Hematopoietic multipotent progenitor cell treated with erythropoietin and hydrocortisone succinate and interleukin-3 and kit ligand, for 4 days (in vitro differentiated cells): ENCODE results near the gene RAB15.
A peak's percentile ranks its signal among the peaks of the same experiment; 100 is the strongest.

Source experiments
- DNase-seq: peaks from one replicate; pipeline ENCODE4 v3.0.0-alpha.2; 2015

The RAB15 gene

DNA sequence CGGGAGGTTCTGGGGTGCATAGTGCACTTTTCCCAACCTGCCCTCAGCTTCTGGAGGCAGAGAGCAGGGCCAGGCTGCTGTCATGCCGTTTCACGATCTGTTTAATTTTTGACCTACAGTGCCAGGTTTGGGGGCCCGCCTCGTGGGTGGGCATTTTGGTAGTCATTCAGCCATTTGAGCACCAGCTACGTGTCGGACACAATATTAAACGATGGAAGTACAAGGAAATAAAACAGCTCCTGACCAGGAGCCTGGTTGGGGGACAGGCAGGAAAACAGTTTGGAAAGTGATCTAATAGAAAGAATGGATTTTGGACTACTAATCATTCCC lies 15.3 kb upstream of the RAB15 start:
- DNase-seq: no peak

DNA sequence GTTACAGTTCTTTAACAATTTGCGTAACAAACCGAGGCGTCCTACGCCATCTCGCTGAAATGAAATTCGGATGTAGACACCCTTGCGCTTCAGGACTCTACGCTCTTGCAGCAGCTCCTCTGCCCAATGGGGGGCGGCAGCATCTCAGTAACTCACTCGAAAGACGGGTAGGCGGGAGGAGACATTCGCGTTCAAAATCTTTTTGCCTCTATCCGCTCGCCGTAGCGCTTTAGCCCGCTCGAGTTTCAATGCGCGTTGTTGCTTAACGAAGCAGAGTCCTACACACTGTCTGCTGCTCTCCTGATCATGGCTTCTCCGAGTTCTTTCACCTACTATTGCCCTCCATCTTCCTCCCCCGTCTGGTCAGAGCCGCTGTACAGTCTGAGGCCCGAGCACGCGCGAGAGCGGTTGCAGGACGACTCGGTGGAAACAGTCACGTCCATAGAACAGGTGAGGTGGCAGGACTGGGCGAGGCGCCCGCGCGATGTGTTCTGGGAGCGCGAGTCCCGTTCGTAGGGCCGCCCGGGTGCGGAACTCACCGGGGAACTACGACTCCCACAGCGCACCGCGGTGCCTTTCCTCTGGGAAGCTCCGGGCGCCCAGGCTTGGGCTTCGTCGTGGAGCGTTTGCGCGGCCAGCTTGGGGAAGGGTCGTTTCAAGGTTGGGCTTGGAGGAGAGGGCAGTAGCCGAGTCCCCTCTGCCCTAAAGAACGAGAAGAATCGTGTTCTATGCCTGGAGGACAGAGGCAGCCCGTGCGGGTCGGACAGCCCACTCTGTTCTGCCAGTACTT lies 14.7 kb upstream of the RAB15 start, which contains the start of gene FNTB:
TSS of gene FNTB (plus strand) at position 248 of the 790 bp plus-strand sequence. CDS start at position 307, 59 bp downstream.
- peak; percentile 99 for DNase-seq

DNA sequence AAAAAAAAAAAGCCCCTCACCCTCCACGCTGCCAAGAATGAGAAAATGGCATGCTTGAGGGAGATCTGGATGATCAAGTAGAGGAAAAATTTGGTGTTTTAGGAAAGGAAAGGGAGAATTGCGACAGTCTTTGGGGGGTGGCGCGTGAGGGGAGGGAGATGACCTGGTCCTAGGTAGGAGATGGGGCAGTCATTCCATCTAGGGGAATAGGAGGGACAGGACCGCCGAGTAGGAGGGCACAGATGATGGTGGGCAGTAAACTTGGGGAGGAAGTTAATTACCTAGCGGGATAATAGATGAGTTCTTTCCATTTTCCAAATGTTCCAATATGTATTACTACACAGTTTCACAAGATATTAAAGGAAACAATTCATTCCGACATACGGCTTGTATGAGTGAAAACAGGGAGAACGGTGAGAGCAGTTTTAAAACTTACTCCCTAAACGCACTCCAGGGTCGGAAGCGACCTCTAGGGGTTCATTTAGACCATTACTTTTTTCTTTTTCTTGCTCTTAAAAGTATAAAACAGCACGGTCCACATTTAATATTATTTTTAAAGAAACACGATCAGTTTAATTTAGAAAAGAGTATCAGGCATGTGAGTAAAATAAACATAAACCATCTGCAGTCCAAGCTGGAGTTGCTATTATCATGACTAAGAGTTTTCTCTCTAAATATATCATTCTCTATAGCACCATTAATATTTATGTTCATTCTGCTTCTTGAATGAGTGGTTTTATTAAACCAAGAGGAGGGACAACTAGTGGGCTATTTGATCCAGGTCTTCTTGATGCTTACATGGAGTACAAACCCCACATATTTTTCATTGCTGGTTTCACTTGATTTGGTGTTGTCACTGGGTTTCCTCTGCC lies 11.5 kb upstream of the RAB15 start:
- DNase-seq: peak; percentile 86

DNA sequence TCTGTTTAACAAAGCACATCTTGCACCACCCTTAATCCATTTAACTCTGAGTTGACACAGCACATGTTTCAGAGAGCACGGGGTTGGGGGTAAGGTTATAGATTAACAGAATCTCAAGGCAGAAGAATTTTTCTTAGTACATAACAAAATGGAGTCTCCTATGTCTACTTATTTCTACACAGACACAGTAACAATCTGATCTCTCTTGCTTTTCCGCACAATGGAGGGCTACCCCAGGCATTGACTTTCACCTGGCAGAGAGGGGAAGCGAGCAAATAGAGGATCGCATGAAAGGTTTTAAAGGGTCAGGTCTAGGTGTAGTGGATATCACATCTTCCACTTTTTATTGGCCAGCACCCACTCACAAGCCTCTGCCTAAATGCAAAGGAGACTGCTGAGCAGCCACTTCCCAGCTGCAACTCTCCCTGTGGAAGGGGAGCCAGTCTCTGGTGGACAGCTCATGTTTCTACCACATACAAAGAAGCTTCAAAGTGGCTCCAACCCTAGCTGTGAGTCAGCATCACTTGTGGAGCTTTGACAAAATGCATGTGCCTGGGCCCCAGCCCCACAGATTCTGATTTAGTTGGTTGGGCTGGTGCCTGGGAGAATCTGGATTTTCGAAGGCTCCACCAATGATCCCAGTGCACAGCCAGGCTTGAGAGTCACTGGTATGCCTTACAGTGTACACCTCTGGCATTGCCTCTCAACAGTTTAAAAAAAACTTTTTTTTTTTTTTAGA lies 7.4 kb upstream of the RAB15 start:
- no peak for DNase-seq

DNA sequence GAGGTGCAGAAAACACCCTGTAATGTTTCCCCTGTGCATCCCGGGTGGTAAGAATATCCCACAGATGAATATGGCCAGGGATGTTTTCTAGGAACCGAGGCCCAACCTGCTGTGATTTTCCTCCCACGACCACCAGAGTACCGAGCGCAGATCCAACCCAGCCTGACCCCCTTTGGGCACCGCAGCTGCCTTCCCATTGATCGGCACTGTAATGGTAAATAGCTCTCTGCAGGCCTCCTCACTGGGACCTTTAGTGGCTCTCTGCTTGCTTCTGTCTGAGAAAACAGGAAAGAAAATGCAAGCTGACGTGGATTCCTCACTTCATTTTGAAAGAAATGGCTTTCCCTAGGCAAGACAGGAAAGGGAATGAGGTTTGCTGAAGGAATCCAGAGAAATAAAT lies 2.4 kb upstream of the RAB15 start:
- no peak for DNase-seq

DNA sequence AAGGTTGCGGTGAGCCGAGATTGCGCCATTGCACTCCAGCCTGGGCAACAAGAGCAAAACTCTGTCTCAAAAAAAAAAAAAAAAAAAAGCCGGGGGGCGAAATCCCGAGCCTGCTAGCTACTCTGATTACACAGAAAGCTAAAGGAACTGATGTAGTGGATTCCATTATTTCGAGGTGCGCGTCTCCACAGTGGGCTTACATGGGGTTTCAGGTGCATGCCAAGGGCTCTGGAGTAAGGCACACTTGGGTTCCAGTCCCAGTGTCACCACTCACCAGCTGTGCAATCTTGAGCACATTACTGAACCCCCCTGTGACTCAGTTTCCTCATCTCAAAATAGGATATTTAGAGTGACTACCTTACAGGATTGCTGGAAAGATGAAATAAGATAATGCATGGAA lies 1.7 kb upstream of the RAB15 start:
- DNase-seq: no peak

DNA sequence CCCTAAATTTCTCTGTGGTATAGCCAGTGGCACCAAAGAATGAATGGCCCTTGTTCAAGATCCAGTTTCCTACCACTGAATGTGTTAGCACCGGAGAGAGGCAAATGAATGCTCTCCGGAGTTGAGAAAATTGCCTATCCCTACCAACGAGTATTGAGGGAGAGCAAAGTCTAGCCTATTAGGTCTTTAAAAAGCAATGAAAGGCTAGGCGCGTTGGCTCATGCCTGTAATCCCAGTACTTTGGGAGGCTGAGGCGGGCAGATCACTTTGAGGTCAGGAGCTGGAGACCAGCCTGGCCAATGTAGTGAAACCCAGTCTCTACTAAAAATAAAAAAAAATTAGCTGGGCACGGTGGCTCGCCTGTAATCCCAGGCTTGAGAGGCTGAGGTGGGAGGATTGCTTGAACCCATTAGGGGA lies 898 bp upstream of the RAB15 start:
- DNase-seq: no peak

DNA sequence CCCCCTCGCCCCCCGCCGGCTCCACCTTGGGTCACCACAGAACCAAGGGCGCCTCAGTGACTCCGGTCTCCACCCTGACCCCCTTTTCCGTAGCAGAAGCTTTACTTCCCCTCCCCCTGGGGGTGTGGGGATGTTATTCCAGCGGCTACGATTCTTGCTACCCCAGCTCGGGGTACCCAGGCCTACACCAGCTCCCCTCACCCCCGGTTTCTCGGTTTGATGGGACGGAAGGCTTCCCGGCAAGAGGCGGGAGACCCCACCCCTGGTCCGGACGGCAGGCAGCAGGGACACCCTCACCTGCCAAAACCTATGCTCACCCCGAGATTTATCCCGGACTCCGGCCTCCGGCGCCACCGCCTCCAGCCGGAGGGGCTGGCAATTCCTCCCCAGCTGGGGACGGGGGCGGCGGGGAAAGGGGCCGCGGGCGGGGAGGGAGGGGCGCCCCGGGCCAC lies 619 bp downstream of the RAB15 start:
- DNase-seq: no peak

DNA sequence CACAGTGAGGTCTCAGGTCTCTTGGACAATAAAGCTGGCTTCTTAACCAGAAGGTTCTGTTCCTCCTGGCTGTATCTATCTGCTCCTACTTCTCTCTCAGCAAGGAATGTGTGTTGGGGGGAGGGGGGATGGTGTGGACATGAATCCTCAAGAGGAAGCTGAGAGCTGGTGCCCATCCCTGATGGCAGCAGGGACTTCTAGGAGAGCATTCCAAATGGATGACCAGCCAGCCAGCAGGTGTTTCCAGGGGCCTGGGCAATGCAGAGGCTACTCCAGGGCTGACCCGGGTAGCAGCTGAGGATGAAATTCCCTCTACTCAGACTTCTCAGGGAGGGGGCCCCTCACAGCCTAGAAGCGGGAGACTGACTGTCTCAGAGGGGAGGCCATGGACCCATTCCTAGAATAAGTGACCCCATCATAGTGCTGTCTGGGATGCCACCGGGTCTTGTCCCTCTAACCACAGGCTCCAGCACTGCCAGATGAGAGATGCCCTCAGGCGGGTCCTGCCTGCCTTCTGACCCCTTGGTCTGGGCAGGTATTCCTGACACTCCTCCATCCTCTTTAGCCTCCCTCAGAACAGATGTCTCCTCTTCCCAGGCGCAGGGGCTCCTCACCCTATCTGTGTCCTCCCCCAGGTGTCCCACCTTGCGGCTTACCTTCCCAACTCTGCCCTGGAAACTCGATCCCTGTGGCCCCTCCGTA lies 1.2 kb downstream of the RAB15 start:
- DNase-seq: no peak

DNA sequence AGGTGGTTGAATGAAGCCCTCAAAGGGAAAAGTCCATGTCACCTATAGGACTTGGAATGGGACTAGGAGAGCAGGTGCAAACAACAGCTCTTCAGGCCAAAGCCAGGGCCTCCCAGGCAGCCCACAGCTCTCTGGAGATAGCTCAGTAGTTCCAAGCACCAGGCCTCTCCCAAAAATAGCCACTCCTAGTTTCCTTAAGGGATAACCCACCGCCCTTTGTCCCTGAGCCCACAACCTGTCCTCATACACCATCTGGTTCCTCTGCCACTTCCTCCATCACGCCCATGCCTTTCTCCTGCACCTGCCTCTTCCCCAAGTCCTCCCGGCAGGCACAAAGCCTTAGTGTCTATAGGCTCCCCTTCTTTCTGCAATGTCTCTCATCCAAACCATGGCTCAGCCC lies 2.1 kb downstream of the RAB15 start:
- no peak for DNase-seq

DNA sequence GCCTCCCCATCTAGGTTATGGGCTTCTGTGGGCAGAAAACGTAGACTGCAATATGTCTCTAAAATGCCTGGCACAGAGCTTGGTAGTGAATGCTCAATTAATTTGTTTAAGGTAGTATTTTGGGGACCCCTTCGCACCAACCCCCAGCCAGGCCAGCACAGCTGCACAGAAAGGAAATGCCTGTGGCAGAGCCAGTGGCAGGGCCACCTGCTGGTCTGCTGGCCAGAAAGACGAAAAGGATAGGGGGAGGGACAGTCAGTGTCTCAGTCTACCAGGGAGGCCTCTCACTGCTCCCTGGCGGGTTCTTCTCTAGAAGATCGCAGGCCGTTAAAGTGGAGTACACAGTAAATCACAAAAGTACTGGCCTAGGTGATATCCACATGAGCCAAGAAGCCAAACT lies 3.5 kb downstream of the RAB15 start:
- no peak for DNase-seq

DNA sequence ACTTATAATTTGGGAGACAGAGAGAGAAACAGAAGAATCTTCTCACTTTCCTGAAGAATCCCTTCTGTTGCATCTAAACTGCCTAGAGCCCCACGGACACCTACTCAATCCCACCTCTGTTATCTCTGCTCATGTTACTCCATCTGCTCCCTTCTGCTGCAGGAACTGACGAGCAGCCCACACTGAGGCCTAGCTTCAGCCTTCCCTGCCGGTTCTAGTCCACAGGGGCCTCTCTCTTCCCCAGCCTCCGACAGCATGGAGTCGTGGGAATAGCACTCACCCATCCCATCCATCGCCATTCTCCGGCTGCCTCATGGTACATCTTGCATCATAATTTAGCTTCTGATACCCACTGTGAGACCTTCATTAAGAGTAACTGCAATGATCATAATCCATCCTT lies 4.0 kb downstream of the RAB15 start:
- DNase-seq: no peak

DNA sequence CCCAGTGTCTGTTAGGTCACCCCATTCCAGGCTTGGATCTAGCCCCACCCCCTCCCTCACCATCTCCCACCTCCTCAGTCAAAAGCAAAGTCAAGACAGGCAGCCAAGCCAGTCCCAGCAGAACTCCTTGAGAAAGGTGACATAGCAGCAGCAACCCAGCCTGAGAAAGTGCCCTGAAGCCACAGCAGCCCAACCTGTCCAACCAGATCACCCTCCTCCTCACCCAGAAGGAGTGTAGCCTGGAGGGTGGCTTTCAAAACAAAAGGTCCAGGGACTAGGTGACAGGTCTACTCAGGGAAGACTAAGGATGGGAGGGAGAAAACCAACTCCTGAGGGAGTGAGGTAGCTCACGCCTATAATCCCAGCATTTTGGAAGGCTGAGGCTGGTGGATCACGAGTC lies 5.2 kb downstream of the RAB15 start:
- DNase-seq: no peak

DNA sequence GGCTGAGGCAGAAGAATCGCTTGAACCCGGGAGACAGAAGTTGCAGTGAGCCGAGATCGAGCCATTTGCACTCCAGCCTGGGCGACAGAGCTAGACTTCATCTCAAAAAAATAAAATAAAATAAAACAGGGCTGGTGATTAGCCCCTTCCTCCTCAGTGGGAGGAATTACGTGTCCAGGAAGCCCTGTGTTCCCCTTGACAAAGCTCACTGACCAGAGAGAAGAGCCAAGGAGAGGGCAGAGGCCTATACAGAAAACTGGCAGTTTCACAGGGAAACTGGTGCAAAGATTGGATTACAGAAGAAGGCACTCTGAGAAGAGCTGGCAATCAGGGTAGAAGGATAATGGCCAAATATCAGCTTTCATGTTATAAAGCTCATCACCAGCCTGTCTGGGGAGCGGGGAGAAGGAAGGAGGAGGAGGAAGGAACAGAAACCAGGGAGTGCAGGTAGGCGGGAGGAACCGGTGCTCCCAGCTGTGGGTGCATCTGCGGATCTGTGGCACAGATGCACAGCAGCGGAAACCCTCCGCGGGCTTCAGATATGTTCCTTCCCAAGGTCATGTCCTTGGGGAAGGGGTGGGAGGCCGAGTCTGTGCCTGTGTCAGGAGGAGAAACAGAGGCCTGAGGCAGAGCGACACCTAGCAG lies 6.7 kb downstream of the RAB15 start:
- no peak for DNase-seq

DNA sequence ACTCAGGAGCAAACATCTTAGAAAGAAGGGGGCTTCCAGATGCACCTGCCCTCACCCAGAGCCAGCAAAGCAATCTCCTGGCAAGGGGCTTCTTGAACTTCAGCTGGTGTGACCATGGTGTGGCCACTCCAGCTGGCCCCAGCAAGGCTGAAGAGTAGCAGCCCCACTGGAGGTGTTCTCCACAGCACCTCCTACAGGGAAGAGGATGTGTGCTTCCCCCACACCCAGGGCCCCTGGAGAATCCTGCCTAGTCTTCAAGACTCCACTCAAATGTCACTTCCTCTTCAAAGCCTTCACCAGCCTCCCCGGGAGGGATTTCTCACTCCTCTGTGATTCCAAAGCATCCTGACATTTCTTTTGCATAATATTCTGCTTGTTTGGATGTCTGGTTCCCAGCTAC lies 8.5 kb downstream of the RAB15 start:
- no peak for DNase-seq

DNA sequence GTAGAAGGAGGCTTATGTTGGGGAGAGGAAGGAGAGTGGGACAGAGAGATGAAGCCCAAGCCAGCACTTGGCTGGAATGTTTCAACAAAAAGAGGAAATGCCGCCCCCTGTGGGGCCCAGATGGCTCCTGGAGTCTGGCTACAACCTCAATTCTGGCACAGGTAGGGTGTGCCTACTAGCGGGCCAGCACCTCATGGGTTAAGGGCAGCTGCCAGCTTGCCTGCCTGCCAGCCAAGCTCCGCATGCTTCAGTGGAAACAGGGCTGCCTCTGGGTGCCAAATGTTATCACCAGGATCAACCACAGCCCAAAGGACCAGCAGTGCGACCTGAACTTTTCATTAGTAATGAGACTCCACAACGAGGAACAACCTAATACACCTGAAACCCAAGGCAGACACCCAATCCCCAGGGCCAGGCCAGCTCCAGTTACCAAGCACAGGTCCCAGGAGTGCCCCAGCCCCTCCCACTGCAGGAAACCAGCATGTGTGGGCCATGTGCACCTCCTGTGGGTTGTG lies 11.3 kb downstream of the RAB15 start:
- DNase-seq: peak; percentile 27

DNA sequence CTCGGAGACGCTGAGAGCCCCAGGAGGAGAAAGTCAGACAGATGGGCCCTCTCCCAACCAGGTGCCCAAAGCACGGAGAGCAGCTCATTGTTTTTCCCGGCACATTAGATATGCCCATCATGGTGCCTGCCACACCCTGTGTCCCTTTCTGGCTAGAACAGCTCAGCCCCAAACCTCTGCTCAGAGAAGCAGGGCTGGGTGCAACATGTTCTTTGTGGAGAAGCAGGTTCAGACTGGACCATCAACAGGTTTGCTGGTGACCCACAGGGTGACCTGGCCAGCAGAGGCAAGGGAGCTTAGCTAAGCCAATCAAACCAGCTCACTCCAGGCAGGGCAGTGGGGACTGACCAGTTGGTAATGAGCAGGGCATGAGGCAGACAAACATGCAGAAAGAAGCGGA lies 13.4 kb downstream of the RAB15 start:
- DNase-seq: no peak

DNA sequence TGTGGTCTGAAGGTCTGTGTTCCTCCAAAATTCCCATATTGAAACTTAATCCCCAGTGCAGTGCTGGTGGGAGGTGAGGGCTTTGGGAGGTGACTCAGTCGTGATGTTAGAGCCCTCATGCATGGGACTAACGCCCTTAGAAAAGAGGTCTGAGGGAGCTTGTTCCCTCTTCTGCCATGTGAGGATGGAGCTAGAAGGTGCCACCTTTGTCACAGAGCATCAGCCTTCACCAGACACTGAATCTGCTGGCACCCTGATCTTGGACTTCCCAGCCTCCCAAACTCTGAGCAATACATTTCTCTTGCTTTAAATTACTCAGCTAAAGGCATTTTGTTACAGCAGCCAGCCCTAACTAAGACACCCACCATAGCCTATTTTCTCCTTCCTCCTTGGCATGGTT lies 13.9 kb downstream of the RAB15 start:
- DNase-seq: no peak

DNA sequence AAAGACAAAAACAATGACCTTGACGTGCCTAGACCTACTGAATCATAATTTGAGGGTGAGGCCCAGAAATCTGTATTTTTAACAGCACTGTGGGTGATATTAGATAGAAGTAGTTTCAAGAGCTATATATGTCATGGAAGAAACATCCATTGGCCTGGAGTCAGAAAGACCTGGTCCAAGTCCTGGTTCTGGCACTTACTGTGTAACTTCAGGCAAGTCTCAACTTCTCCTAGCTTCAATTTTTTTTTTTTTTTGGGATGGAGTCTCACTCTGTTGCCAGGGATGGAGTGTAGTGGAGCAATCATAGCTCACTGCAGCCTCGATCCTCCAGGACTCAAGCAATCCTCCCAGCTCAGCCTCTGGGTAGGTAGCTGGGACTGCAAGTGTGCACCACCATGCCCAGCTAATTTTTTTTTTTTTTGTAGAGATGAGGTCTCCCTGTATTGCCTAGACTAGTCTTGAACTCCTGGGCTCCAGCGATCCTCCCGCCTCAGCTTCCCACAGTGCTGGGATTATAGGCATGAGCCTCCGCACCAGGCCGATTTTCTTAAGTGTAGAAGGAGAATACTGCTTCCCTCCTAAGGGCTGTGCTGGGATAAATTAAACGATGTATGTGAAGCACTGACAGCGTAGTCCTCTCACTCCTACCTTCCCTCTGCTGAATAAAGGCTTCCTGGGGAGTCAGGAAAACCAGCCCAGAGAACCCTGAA lies 15.3 kb downstream of the RAB15 start:
- no peak for DNase-seq

DNA sequence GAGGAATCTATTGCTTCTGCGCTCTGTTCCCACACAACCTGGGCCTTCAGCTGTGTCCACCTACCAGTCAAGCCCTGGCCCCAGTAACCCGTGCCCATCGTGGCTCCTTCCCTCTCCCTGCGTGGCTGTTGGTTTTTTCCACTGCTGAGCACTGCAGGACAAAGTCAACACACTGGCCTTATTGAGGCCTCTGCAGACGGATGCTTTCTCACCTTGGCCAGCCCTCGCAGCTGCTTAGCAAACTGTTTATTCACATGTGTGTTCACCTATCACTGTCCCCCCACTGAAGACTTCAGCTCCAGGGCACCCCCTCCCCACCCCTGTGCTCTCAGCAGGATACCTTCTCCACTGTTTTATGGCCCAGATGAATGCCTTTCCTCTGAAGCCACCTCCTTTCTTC lies 16.8 kb downstream of the RAB15 start:
- no peak for DNase-seq

DNA sequence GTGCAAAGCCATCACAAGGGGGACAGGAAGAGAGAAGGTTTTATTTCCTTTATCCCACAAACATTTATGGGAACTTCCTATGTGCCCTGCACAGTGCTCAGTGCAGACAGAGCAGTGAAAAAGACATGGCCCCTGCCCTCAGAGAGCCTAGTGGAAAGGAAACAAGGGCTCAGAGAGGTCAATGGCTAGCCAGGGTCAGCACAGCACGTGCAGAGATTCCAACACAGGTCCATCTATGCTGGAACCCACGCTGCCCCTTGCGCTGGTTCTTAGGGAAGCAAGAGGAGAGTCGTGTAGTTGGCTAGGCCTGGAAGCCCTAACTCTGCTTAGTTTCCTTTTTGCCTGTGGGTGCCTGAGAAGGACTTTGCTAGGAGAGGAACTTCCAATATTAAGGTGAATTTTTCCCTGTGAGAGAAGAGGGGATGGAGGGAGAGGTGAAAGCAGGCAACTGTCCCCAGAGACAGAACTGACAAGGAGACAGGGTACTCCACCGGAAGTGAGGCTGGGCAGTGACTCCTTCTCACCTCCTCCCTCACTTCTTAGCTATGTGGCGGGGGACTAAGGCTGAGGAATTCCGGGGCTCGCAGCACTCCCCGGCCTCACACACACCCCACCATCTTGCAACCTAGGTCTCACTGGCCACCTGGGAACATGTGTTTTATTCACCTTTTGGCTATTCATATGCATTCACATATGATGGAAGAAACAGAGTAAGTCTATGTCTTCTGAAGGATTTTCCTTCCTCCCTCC lies 17.5 kb downstream of the RAB15 start:
- DNase-seq: no peak
